Spinal cord (tissue), 10 donors: ENCODE data around the gene COX14. TPM values are rescaled to one million over a fixed set of nuclear protein-coding genes. Genes with fewer than 3 reads are reported as not detected.
"Not testable (repeated sequence)": the region's sequence is repeated elsewhere in the genome, so short reads cannot be mapped to it uniquely, and the experiment has no call there.

Source experiments
- DNase-seq, 6 donors: peaks; one replicate each; pipeline versions ENCODE4 v3.0.0 to v3.0.0-alpha.2; 2013 to 2015; ENCODE audit warnings: low spot score in 6 of 6, low read depth in 4 of 6
- H3K27ac ChIP-seq: one replicate; pipeline ENCODE4 v1.5.1; 2013; ENCODE audit warnings: low read depth, low read length, control low read depth
- H3K27me3 ChIP-seq: one replicate; pipeline ENCODE4 v1.6.1; 2013; ENCODE audit warnings: low read length; ENCODE audit not compliant: control insufficient read depth, insufficient read depth
- H3K36me3 ChIP-seq: one replicate; pipeline ENCODE4 v1.6.1; 2013; ENCODE audit warnings: low read length; ENCODE audit not compliant: control insufficient read depth, insufficient read depth
- H3K4me1 ChIP-seq: one replicate; pipeline ENCODE4 v1.6.1; 2013; ENCODE audit warnings: low read length; ENCODE audit not compliant: control insufficient read depth, insufficient read depth
- H3K4me3 ChIP-seq: one replicate; pipeline ENCODE4 v1.5.1; 2013; ENCODE audit warnings: low read depth, low read length, control low read depth
- H3K9me3 ChIP-seq: one replicate; pipeline ENCODE4 v1.6.1; 2013; ENCODE audit warnings: low read length; ENCODE audit not compliant: control insufficient read depth, insufficient read depth
- WGBS: methylation state at CpG from one replicate; pipeline ENCODE4 v1.1.5; 2013; ENCODE audit warnings: missing lambda C conversion rate; ENCODE audit not compliant: insufficient coverage; 5-methylcytosine and 5-hydroxymethylcytosine counted together
- polyA plus RNA-seq, 2 donors: library from polyadenylated mRNA; unstranded; fragments of 120-200 nt; gene quantifications; one replicate each; pipeline ENCODE4 v1.2.1, GENCODE V29; 2013; ENCODE audit not compliant: insufficient read length in 2 of 2
- total RNA-seq, 2 donors: library from RNA; depleted of rRNA in 1 of 2; stranded (reverse); fragments of 120-200 nt in 1 of 2; fragments of >200 nt in 1 of 2; gene quantifications; one replicate each; pipeline versions ENCODE4 v1.2.3 to v1.2.4, GENCODE V29; 2013 to 2014
- donor health status: healthy.

The COX14 gene
- total and polyA plus RNA-seq, 4 donors, result 23.8 to 74.8 (median 48.7) TPM

- 93% methylated on average over 7 of the region's 8 CpGs for WGBS
- H3K4me3 ChIP-seq, result no peak overlapping the region
- H3K9me3 ChIP-seq, result no peaks in the 10 kb centered on the region
- H3K4me1 ChIP-seq, result no peaks in the 10 kb centered on the region
- H3K36me3 ChIP-seq, result peaks cover 18% of the 10 kb centered on the region
- H3K27ac ChIP-seq, result no peak overlapping the region
- H3K27me3 ChIP-seq, result no peaks in the 10 kb centered on the region
- no peak for DNase-seq
Measured at GRCh38 chr12:50142993-50143392, 31.0 kb downstream of the COX14 start.

DNA sequence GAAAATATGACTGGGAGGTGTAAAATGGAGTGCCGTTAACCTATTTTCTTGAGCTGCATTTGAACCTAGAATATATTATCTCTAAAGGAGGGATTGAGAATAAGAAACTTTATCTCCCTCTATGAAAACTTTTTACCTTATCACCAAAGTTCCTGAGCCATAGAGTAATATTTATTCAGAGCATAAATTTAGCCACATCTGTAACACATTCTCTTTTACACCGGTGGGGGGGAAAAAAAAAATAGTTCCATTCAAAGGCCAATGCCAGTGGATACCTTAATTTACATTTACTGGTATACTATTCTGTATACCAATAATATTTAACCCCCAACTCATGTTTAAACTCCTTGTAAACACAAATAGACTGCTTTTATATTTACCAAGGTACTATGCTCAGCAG is 33.4 kb downstream of the COX14 start:
- H3K4me3 ChIP-seq, result no peak overlapping the region
- no peak for DNase-seq
- no peaks in the 10 kb centered on the region for H3K9me3 ChIP-seq
- peaks cover 12% of the 10 kb centered on the region for H3K36me3 ChIP-seq
- no peaks in the 10 kb centered on the region for H3K27me3 ChIP-seq
- no CpG with 5 or more reads among the region's 2 CpGs for WGBS
- no peak overlapping the region for H3K27ac ChIP-seq
- no peaks in the 10 kb centered on the region for H3K4me1 ChIP-seq

DNA sequence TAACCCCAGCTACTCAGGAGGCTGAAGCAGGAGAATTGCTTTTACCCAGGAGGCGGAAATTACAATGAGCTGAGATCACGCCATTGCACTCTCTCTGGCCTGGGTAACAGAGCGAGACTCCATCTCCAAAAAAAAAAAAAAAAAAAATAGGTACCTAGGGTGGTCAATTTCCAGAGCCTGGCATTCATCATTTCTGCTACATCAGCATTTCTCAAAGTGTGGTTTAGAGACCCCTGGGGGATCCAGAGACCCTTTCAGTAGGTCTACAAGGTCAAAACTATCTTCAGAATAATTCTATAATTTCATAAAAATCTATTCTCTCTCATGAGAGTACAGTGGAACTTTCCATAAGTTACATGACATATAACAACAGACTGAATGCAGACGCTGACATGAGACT is 35.2 kb downstream of the COX14 start:
- no CpG with 5 or more reads among the region's 4 CpGs for WGBS
- Histone ChIP-seq H3K4me3 (no peak overlapping the region), H3K9me3 (no peaks in the 10 kb centered on the region), H3K27me3 (no peaks in the 10 kb centered on the region), H3K36me3 (peaks cover 6% of the 10 kb centered on the region), H3K4me1 (no peaks in the 10 kb centered on the region), H3K27ac (no peak overlapping the region)
- DNase-seq, result no peak

DNA sequence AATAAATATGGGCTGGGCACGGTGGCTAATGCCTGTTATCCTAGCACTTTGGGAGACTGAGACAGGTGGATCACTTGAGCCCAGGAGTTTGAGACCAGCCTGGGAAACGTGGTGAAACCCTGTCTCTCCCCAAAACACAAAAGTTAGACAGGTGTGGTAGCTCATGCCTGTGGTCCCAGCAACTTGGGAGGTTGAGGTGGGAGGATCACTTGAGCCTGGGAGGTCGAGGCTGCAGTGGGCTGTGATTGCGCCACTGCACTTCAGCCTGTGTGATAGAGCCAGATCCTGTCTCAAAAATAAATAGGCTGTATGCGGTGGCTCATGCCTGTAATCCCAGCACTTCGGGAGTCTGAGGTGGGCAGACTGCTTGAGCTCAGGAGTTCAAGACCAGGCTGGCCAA is 36.0 kb downstream of the COX14 start:
- H3K4me1 ChIP-seq, DNase-seq, H3K9me3 ChIP-seq, H3K27me3 ChIP-seq, H3K4me3 ChIP-seq, H3K36me3 ChIP-seq, H3K27ac ChIP-seq: not testable (repeated sequence)
- WGBS, result 97% methylated on average over 5 of the region's 6 CpGs

DNA sequence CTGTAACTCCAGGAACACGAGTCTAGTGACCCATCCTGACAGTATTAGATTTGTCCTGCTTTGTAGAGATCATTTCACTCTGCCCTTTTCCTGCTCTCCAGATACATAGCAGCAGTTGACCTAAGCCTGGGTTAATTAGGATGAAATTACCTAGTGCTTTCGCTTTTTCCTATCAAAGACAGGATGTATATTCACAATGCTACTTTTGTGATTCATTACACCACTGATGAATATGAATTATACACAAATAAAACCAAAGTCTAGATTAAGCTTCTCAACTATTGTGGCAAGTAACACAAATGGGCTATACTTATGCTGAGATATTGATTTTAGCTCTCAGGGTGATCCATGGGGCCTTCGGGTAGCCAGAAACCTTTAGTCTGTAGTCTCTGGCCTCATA is 37.3 kb downstream of the COX14 start:
- no peaks in the 10 kb centered on the region for H3K9me3 ChIP-seq
- H3K4me1 ChIP-seq, result no peaks in the 10 kb centered on the region
- no peak for DNase-seq
- WGBS, result no CpG with 5 or more reads among the region's 3 CpGs
- H3K27me3 ChIP-seq, result no peaks in the 10 kb centered on the region
- no peak overlapping the region for H3K4me3 ChIP-seq
- no peaks in the 10 kb centered on the region for H3K36me3 ChIP-seq
- no peak overlapping the region for H3K27ac ChIP-seq

DNA sequence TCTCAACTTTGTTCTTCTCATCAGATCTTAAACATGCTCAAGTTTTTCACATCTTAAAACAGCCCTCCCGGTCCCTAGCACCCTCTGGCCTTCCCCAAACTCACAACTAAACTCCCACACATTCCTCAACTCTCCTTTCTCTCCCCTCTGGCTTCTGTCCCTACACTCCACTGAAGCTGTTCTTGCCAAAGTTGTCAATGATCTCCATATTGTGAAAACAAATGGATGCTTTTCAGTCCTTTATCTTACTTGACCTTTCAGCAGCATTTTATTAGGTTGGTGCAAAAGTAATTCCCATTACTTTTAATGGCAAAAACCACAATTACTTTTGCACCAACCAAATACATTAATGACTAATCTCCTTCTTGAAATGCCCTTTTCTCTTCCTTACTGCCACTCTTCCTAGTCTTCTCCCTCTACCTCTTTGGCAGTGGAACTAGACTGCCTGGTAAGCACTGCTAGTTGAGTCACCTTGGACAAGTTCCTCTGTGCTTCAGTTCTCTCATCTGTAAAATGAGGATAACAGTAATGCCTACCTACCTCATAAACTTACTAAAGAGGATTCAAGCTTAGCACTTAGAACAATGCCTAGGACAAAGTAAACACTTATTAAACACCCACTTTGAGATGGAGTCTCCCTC is 39.1 kb downstream of the COX14 start:
- Histone ChIP-seq H3K9me3 (no peaks in the 10 kb centered on the region), H3K27ac (no peak overlapping the region), H3K27me3 (no peaks in the 10 kb centered on the region), H3K4me1 (no peaks in the 10 kb centered on the region), H3K4me3 (no peak overlapping the region), H3K36me3 (no peaks in the 10 kb centered on the region)
- no peak for DNase-seq
- 80% methylated on average over 1 of the region's 1 CpG for WGBS

- not testable (repeated sequence) for H3K36me3 ChIP-seq, H3K27me3 ChIP-seq, H3K4me3 ChIP-seq, H3K27ac ChIP-seq, DNase-seq, H3K4me1 ChIP-seq, H3K9me3 ChIP-seq
- WGBS, result no CpG with 5 or more reads among the region's 5 CpGs
Measured at GRCh38 chr12:50154947-50155346, 42.9 kb downstream of the COX14 start.

GRCh38 chr12:50156641-50157040 is 44.6 kb downstream of the COX14 start:
- Histone ChIP-seq H3K27me3 (no peaks in the 10 kb centered on the region), H3K4me1 (no peaks in the 10 kb centered on the region), H3K36me3 (no peaks in the 10 kb centered on the region), H3K9me3 (no peaks in the 10 kb centered on the region), H3K27ac (no peak overlapping the region), H3K4me3 (no peak overlapping the region)
- DNase-seq, result no peak

DNA sequence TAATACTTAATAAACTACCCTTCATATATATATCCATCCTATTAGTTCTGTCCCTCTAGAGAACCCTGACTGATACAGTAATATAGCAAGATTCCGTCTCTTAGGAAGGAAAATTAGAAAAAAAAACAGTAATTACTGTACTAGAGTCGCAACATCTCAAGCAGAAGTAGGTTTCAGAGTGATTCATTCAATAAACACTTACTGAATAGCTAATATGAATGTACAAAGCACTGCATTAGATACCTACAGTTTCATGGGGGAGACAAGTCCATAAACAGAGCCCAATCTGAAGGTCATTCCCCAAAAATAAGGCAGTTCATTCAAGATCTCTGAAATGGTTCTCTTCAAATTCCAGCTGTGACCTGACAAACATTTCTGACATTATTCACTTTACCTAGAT is 45.2 kb downstream of the COX14 start:
- Histone ChIP-seq H3K27ac (no peak overlapping the region), H3K4me1 (no peaks in the 10 kb centered on the region), H3K9me3 (no peaks in the 10 kb centered on the region), H3K27me3 (no peaks in the 10 kb centered on the region), H3K4me3 (no peak overlapping the region), H3K36me3 (no peaks in the 10 kb centered on the region)
- no peak for DNase-seq
- WGBS, result no CpG with 5 or more reads among the region's 2 CpGs

GRCh38 chr12:50160643-50161042 is 48.6 kb downstream of the COX14 start:
- DNase-seq, result no peak
- Histone ChIP-seq H3K4me3 (no peak overlapping the region), H3K4me1 (peaks cover 5% of the 10 kb centered on the region), H3K36me3 (no peaks in the 10 kb centered on the region), H3K27ac (no peak overlapping the region), H3K9me3 (no peaks in the 10 kb centered on the region), H3K27me3 (no peaks in the 10 kb centered on the region)
